K562 (cell line): Measurements from ENCODE around the gene DNAJC15. TPM values are rescaled to one million over a fixed set of nuclear protein-coding genes. Genes with fewer than 3 reads are reported as not detected.

Experiments used
- ATAC-seq: fragments of 200-7000 bp; cut with Tn5 transposase; 3 replicates; pipeline ENCODE4 v1.9.1; 2020; ENCODE audit warnings: moderate library complexity
- BruUV-seq: library from RNA; stranded (reverse); fragments of 400-500 nt; replicated peaks from 2 replicates; lab custom pipeline; 2021; lab: Mats Ljungman, UMichigan
- CTCF ChIA-PET: fragments of 300-600 bp; formaldehyde crosslinking; extraction: SDS; loops from one replicate; lab custom pipeline; 2021; ENCODE audit warnings: low intra/inter-chr PET ratio; lab: Yijun Ruan, JAX
- POLR2A ChIA-PET: fragments of 300-600, 350-650 bp; sonication (Branson Sonifier 250); formaldehyde crosslinking; extraction: SDS; loops from one replicate; lab custom pipeline; 2021; ENCODE audit warnings: antibody characterized with exemption, inconsistent platforms; lab: Yijun Ruan, JAX
- DNase-seq, 4 experiments: peaks; one replicate each; pipeline versions ENCODE4 v3.0.0 to v3.0.0-alpha.2; 2011 to 2018; ENCODE audit warnings: low spot score in 3 of 4, mixed read lengths in 3 of 4; ENCODE audit errors: extremely low read depth in 1 of 4
- FAIRE-seq: peaks from 2 replicates; lab custom pipeline; 2011; peaks lifted over from hg19 to GRCh38; lab: Jason Lieb, UNC
- H2AFZ ChIP-seq: 2 replicates; pipeline ENCODE4 v1.6.0; 2011; ENCODE audit warnings: low read depth, low read length, control low read depth, inconsistent platforms
- H3K27ac ChIP-seq: fragments of 200-600 bp; 3 replicates; pipeline ENCODE4 v1.8.0; 2011; ENCODE audit warnings: low read depth, mild to moderate bottlenecking, control low read depth, inconsistent platforms, low read length, moderate library complexity, mixed read lengths; ENCODE audit errors: extremely low read depth
- H3K27me3 ChIP-seq, 2 experiments: fragments of 300-600 bp in 1 of 2; 2 replicates in 1 of 2; 3 replicates in 1 of 2; pipeline versions ENCODE4 v1.6.0 to v1.8.0; 2011; ENCODE audit warnings: inconsistent platforms in 2 of 2, low read length in 2 of 2, mild to moderate bottlenecking in 1 of 2, mixed read lengths in 1 of 2, moderate library complexity in 1 of 2; ENCODE audit not compliant: control insufficient read depth in 2 of 2, insufficient read depth in 2 of 2
- H3K36me3 ChIP-seq: fragments of 300-600 bp; 3 replicates; pipeline ENCODE4 v1.8.0; 2011; ENCODE audit warnings: mild to moderate bottlenecking, low read length, inconsistent platforms; ENCODE audit not compliant: control insufficient read depth, insufficient read depth
- H3K4me1 ChIP-seq, 2 experiments: fragments of 200-600 bp in 1 of 2; replicated peaks in 1 of 2; 2 replicates in 1 of 2; 3 replicates in 1 of 2; pipeline versions ENCODE4 v1.5.1 to v1.8.0; 2011; ENCODE audit warnings: inconsistent platforms in 2 of 2, low read length in 2 of 2, mild to moderate bottlenecking in 1 of 2, mixed read lengths in 1 of 2, moderate library complexity in 1 of 2; ENCODE audit not compliant: control insufficient read depth in 2 of 2, insufficient read depth in 2 of 2
- H3K4me2 ChIP-seq: 2 replicates; pipeline ENCODE4 v1.6.1; 2011; ENCODE audit warnings: low read length, control low read depth, inconsistent platforms, mixed read lengths; ENCODE audit not compliant: insufficient read depth
- H3K4me3 ChIP-seq: fragments of 200-600 bp; sonication (generic), shearing (Covaris generic); 2 replicates; pipeline ENCODE4 v1.5.1; 2016; ENCODE audit warnings: control low read depth, inconsistent platforms
- H3K79me2 ChIP-seq: fragments of 200-600 bp; 3 replicates; pipeline ENCODE4 v1.8.0; 2011; ENCODE audit warnings: low read length, inconsistent platforms; ENCODE audit not compliant: control insufficient read depth, insufficient read depth
- H3K9ac ChIP-seq, 2 experiments: 2 replicates each; pipeline versions ENCODE4 v1.6.0 to v1.6.1; 2011; ENCODE audit warnings: low read depth in 2 of 2, low read length in 2 of 2, control low read depth in 1 of 2, inconsistent platforms in 1 of 2, mild to moderate bottlenecking in 1 of 2, mixed read lengths in 1 of 2; ENCODE audit not compliant: insufficient read depth in 1 of 2
- H3K9me1 ChIP-seq: one replicate; pipeline ENCODE4 v1.6.0; 2011; ENCODE audit warnings: inconsistent platforms, mild to moderate bottlenecking, low read length, moderate library complexity; ENCODE audit not compliant: control insufficient read depth, insufficient read depth
- H3K9me3 ChIP-seq: replicated peaks from 2 replicates; pipeline ENCODE4 v1.5.1; 2011; ENCODE audit warnings: low read depth, low read length, inconsistent platforms; ENCODE audit not compliant: control insufficient read depth, insufficient read depth
- H4K20me1 ChIP-seq: replicated peaks from 2 replicates; pipeline ENCODE4 v1.6.1; 2011; ENCODE audit warnings: low read length, inconsistent platforms, mixed read lengths; ENCODE audit not compliant: control insufficient read depth, insufficient read depth
- BCLAF1 ChIP-seq, 2 experiments: fragments of 450-650 bp in 1 of 2; IDR thresholded peaks; 2 replicates each; pipeline ENCODE4 v1.6.1; 2011 to 2017; ENCODE audit warnings: low read depth in 2 of 2, antibody characterized with exemption in 1 of 2, borderline replicate concordance in 1 of 2, low read length in 1 of 2, mild to moderate bottlenecking in 1 of 2, mixed read lengths in 1 of 2; ENCODE audit not compliant: control insufficient read depth in 1 of 2
- CGGBP1 ChIP-seq: fragments of 250-450 bp; sonication (Bioruptor Pico); IDR thresholded peaks from 2 replicates; pipeline ENCODE4 v1.9.0; 2021; ENCODE audit warnings: mild to moderate bottlenecking
- E2F3 ChIP-seq: fragments of 250-450 bp; sonication (Bioruptor Pico); IDR thresholded peaks from 2 replicates; pipeline ENCODE4 v1.4.0; 2020; ENCODE audit warnings: mild to moderate bottlenecking
- ELK3 ChIP-seq: fragments of 450-650 bp; formaldehyde crosslinking; IDR thresholded peaks from 2 replicates; pipeline ENCODE4 v1.4.0; 2020; ENCODE audit warnings: mild to moderate bottlenecking
- ESRRB ChIP-seq: fragments of 250-450 bp; sonication (Bioruptor Pico); IDR thresholded peaks from 2 replicates; pipeline ENCODE4 v1.5.0; 2020; ENCODE audit warnings: mild to moderate bottlenecking, moderate library complexity, borderline replicate concordance
- GTF2B ChIP-seq: IDR thresholded peaks from 2 replicates; pipeline ENCODE4 v1.6.1; 2011; ENCODE audit not compliant: insufficient read length; ENCODE audit errors: extremely low read depth
- MAFK ChIP-seq: IDR thresholded peaks from 2 replicates; pipeline ENCODE4 v1.6.1; 2011; ENCODE audit warnings: low read length, improper control_type of control experiment
- PTTG1 ChIP-seq: fragments of 450-650 bp; IDR thresholded peaks from 2 replicates; pipeline ENCODE4 v1.6.1; 2016; ENCODE audit warnings: low read depth, mild to moderate bottlenecking, missing genetic modification characterization, missing compliant biosample characterization
- RBM22 ChIP-seq: fragments of 200-400 bp; formaldehyde crosslinking; IDR thresholded peaks from 2 replicates; pipeline ENCODE4 v1.6.1; 2018; ENCODE audit warnings: low read length, low read depth; ENCODE audit not compliant: poor library complexity, severe bottlenecking
- RFX5 ChIP-seq: IDR thresholded peaks from 2 replicates; pipeline ENCODE4 v1.6.1; 2011; ENCODE audit warnings: low read depth, mild to moderate bottlenecking, improper control_type of control experiment, low read length
- RUNX1 ChIP-seq: sonication (generic); IDR thresholded peaks from 2 replicates; pipeline ENCODE4 v1.6.1; 2016; ENCODE audit warnings: antibody characterized with exemption, low read depth
- TAF7 ChIP-seq: fragments of 450-650 bp; IDR thresholded peaks from 2 replicates; pipeline ENCODE4 v1.6.1; 2016; ENCODE audit warnings: missing genetic modification characterization, missing compliant biosample characterization
- THRAP3 ChIP-seq: fragments of 450-650 bp; IDR thresholded peaks from 2 replicates; pipeline ENCODE4 v1.6.1; 2016; ENCODE audit warnings: mild to moderate bottlenecking, inconsistent platforms, borderline replicate concordance
- YBX1 ChIP-seq: fragments of 450-650 bp; IDR thresholded peaks from 2 replicates; pipeline ENCODE4 v1.7.1; 2016; ENCODE audit warnings: mild to moderate bottlenecking
- ZNF134 ChIP-seq: fragments of 250-450 bp; sonication (Bioruptor Pico); conservative IDR thresholded peaks from 2 replicates; pipeline ENCODE4 v1.4.0; 2020
- ZNF24 ChIP-seq: fragments of 450-650 bp; IDR thresholded peaks from 2 replicates; pipeline ENCODE4 v1.6.1; 2016
- ZNF644 ChIP-seq: fragments of 200-800 bp; sonication (Bioruptor generic); IDR thresholded peaks from 2 replicates; pipeline ENCODE4 v1.6.1; 2016; ENCODE audit warnings: low read depth, missing genetic modification characterization, missing compliant biosample characterization
- ZNF740 ChIP-seq, 3 experiments: fragments of 200-800 bp in 1 of 3; sonication (Bioruptor generic) in 1 of 3; sonication (generic) in 1 of 3; formaldehyde crosslinking in 1 of 3; IDR thresholded peaks; 2 replicates each; pipeline versions ENCODE4 v1.6.1 to v1.8.0; 2016 to 2022; ENCODE audit warnings: mild to moderate bottlenecking in 2 of 3, missing compliant biosample characterization in 2 of 3, missing genetic modification characterization in 2 of 3, missing genetic modification reagents in 1 of 3
- whole genome bisulfite sequencing: fragments of 100-300 bp; shearing (Covaris generic); methylation state at CpG from one replicate; pipeline ENCODE4 v1.1.6; 2016; ENCODE audit warnings: low coverage, mixed read lengths; ENCODE audit not compliant: insufficient coverage; ENCODE audit errors: missing lambda C conversion rate; 5-methylcytosine and 5-hydroxymethylcytosine counted together
- in situ Hi-C: fragments of 300-500 bp; cut with MboI; formaldehyde crosslinking; loops from 4 replicates; pipeline ENCODE4 v1.15.0; 2018; ENCODE audit warnings: inconsistent platforms, mixed read lengths
- intact Hi-C: fragments of 100-400 bp; cut with micrococcal nuclease; formaldehyde crosslinking; loops from 2 replicates; pipeline ENCODE4 v1.14.2; 2022
- polyA plus RNA-seq, 8 experiments: library from polyadenylated mRNA; depleted of rRNA in 4 of 8; stranded (reverse) in 5 of 8; unstranded in 3 of 8; fragments of >200 nt; fragmentation: Nextera tagmentation in 2 of 8; fragmentation: Illumina TruSeq in 1 of 8; extraction: Ambion mirVana in 2 of 8; extraction: Trizol in 1 of 8; gene quantifications; 2 replicates each; pipeline versions ENCODE4 v1.2.1 to v1.2.3, GENCODE V29; 2011 to 2014; ENCODE audit warnings: inconsistent platforms in 1 of 8, missing spikeins in 1 of 8
- total RNA-seq, 7 experiments: library from RNA; depleted of rRNA in 6 of 7; stranded (reverse); fragments of >200 nt in 6 of 7; fragmentation: Illumina TruSeq in 2 of 7; extraction: Trizol in 2 of 7; gene quantifications; 2 replicates each; pipeline versions ENCODE4 v1.2.1 to v1.2.3, GENCODE V29; 2011 to 2021; ENCODE audit warnings: low replicate concordance in 1 of 7

Gene DNAJC15
- total and polyA plus RNA-seq, 9 of the 15 experiments (the other 6 are each of a cell fraction or from before 2014, with no cell fraction given): 0.47 to 3.8 (median 1.0) TPM

- FAIRE-seq: no peak
- no peaks in the 10 kb centered on the region for H3K9me3 ChIP-seq
- BruUV-seq: no TSS peak
- H3K79me2 ChIP-seq: no peaks in the 10 kb centered on the region
- H3K27ac ChIP-seq: no peak overlapping the region
- H3K9ac ChIP-seq: no peak overlapping the region
- H2AFZ ChIP-seq: no peak overlapping the region
- WGBS: 0% methylated on average over 4 of the region's 4 CpGs
- in situ Hi-C loops (no loop called here), intact Hi-C loops (no loop called here)
- H3K9me1 ChIP-seq: no peaks in the 10 kb centered on the region
- CTCF ChIA-PET: no interaction called here
- ATAC-seq: no peak
- no peak for DNase-seq
- no peaks in the 10 kb centered on the region for H3K36me3 ChIP-seq
- no peak overlapping the region for H3K4me3 ChIP-seq
- H3K4me2 ChIP-seq: no peak overlapping the region
- H3K27me3 ChIP-seq: peaks cover 0 to 11% of the 10 kb centered on the region in 2 experiments; a peak in 2 of 5 replicates
- POLR2A ChIA-PET: no interaction called here
- H3K4me1 ChIP-seq: no peaks in the 10 kb centered on the region
- no peaks in the 10 kb centered on the region for H4K20me1 ChIP-seq
- TF ChIP-seq THRAP3: no peak
- no peak for TF ChIP-seq ZNF644
- TF ChIP-seq RBM22: no peak
- no peak for TF ChIP-seq ELK3 (CRISPR knock-in tag)
- TF ChIP-seq CGGBP1 (CRISPR knock-in tag): no peak
- TF ChIP-seq ZNF134 (CRISPR knock-in tag): no peak
- no peak for TF ChIP-seq RUNX1
- no peak for TF ChIP-seq YBX1
- no peak for TF ChIP-seq ESRRB (CRISPR knock-in tag)
- no peak for TF ChIP-seq PTTG1
- no peak for TF ChIP-seq MAFK
- TF ChIP-seq RFX5: no peak
- no peak for TF ChIP-seq E2F3 (CRISPR knock-in tag)
- TF ChIP-seq BCLAF1 (IDR thresholded peaks at IDR 0.05; ENCODE audit: borderline replicate concordance in 1 of 2, control insufficient read depth in 1 of 2, low read depth in 2 of 2, low read length in 1 of 2): no peak
- no peak for TF ChIP-seq ZNF24
- TF ChIP-seq GTF2B: no peak
- no peak for TF ChIP-seq ZNF740 (CRISPR knock-in tag; IDR thresholded peaks at IDR 0.05)
- TF ChIP-seq ZNF740 (tag; IDR thresholded peaks at IDR 0.05): no peak
- no peak for TF ChIP-seq TAF7 (tag)
Measured at GRCh38 chr13:43126420-43126819, 103.0 kb downstream of the DNAJC15 start.
